ENCODE data around the gene GLB1L.
"Not testable (repeated sequence)": the region's sequence is repeated elsewhere in the genome, so short reads cannot be mapped to it uniquely, and the experiment has no call there.

DNA sequence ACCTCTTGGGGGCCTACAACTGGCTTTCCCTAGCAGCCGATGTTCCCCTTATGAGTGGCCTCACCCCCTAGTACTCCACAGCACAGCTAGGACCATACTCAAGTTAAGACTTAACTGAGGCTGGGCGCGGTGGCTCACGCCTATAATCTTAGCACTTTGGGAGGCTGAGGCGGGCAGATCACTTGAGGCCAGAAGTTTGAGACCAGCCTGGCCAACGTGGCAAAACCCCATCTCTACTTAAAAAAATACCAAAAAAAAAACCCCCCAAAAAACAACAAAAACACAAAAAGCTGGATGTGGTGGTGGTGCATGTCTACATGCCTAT is 41.8 kb upstream of the GLB1L start:
- TF ChIP-seq CTCF (IDR thresholded peaks at IDR 0.05; ENCODE audit: poor library complexity); EZH2 (IDR thresholded peaks at IDR 0.05; ENCODE audit: borderline replicate concordance); EZH2phosphoT487 (IDR thresholded peaks at IDR 0.05; ENCODE audit: low read depth, severe bottlenecking, unreplicated experiment): not testable (repeated sequence)

Data from hepatocyte (in vitro differentiated cells).